Brain microvascular endothelial cell (primary cell): ENCODE measurements around the gene RPL3.

ENCODE experiments used
- DNase-seq: peaks from one replicate; pipeline ENCODE4 v3.0.0-alpha.2; 2020
- H3K27ac ChIP-seq: fragments of 250-450 bp; sonication (Bioruptor Pico); 2 replicates; pipeline ENCODE4 v1.5.1; 2020; ENCODE audit warnings: mild to moderate bottlenecking, moderate library complexity
- H3K27me3 ChIP-seq: fragments of 250-450 bp; sonication (Bioruptor Pico); replicated peaks from 2 replicates; pipeline ENCODE4 v1.5.1; 2020; ENCODE audit warnings: mild to moderate bottlenecking
- H3K36me3 ChIP-seq: fragments of 250-450 bp; sonication (Bioruptor Pico); replicated peaks from 2 replicates; pipeline ENCODE4 v1.5.1; 2020; ENCODE audit warnings: mild to moderate bottlenecking
- H3K4me3 ChIP-seq: 2 replicates; pipeline ENCODE4 v1.5.1; 2011; ENCODE audit warnings: low read depth, mild to moderate bottlenecking, control low read depth, low read length, moderate library complexity
- in situ Hi-C: cut with HindIII; loops from 2 replicates; pipeline ENCODE4 v1.10.0; 2017; ENCODE audit warnings: low sequenced_read_pairs, low pct_ligation_motif_present
- TF ChIP-seq, protein P1 (sequence below): IDR thresholded peaks from 2 replicates; pipeline ENCODE4 v1.5.1; 2011; ENCODE audit warnings: low read depth, mild to moderate bottlenecking, moderate library complexity, low read length, control low read depth, inconsistent platforms; ENCODE audit errors: missing control alignments

The RPL3 gene

DNA sequence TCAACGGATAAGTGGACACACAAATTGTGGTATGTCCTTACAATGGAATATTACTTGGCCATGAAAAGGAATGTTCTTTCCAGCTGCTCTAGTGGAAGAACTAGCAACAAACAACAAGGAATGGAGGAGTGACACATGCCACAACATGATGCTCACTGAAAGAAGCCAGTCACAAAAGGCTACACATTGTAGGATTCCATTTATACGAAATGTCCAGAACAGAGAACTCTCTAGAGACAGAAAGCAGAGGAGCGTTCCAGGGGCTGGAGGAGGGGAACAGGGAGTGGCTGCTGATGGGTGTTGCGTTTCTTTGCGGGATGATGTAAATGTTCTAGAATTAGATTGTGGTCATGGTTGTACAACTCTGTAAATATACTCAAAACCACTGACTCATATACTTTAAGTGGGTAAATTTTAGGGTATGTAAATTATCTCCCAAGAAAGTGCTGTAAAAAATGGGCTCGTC is 42.2 kb downstream of the RPL3 start:
- peak; percentile 59 for DNase-seq
- Histone ChIP-seq H3K27me3 (no peaks in the 10 kb centered on the region), H3K36me3 (no peaks in the 10 kb centered on the region), H3K27ac (no peak overlapping the region), H3K4me3 (no peak overlapping the region)
- TF ChIP-seq, protein P1, sequence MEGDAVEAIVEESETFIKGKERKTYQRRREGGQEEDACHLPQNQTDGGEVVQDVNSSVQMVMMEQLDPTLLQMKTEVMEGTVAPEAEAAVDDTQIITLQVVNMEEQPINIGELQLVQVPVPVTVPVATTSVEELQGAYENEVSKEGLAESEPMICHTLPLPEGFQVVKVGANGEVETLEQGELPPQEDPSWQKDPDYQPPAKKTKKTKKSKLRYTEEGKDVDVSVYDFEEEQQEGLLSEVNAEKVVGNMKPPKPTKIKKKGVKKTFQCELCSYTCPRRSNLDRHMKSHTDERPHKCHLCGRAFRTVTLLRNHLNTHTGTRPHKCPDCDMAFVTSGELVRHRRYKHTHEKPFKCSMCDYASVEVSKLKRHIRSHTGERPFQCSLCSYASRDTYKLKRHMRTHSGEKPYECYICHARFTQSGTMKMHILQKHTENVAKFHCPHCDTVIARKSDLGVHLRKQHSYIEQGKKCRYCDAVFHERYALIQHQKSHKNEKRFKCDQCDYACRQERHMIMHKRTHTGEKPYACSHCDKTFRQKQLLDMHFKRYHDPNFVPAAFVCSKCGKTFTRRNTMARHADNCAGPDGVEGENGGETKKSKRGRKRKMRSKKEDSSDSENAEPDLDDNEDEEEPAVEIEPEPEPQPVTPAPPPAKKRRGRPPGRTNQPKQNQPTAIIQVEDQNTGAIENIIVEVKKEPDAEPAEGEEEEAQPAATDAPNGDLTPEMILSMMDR = no peak
- in situ Hi-C loops = no loop called here

DNA sequence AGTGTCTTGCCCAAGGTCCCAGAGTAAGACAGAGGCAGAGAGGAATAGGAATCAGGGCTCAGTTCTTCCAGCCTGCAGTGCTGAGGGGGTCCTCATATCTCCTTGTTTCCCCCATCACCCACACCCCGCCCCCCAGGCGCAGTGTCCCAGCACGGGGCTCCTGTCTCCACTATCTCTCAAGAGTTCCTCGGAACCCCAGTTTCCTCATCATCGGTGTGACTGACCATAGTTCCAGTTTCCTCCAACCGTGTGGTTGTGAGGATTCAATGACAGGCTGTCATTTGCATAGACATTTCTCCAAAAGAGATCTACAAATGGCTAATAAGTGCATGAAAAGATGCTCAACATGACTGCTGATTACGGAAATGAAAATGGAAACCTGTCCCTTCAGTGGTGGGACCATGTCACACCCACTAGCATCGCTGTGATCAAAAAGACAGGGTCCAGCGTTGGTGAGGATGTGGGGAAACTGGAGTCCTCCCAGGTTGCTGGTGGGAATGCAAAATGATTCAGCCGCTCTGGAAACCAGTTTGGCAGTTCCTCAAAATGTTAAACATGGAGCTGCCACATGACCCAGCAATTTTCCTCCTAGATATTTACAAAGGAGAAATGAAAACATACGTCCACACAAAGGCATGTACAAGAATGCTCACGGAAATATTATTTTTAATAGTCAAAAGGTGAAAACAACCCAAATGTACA is 42.8 kb downstream of the RPL3 start:
- Histone ChIP-seq H3K36me3 (no peaks in the 10 kb centered on the region), H3K27ac (no peak overlapping the region), H3K27me3 (no peaks in the 10 kb centered on the region), H3K4me3 (no peak overlapping the region)
- DNase-seq = no peak
- in situ Hi-C loops = no loop called here
- TF ChIP-seq, protein P1 = no peak

DNA sequence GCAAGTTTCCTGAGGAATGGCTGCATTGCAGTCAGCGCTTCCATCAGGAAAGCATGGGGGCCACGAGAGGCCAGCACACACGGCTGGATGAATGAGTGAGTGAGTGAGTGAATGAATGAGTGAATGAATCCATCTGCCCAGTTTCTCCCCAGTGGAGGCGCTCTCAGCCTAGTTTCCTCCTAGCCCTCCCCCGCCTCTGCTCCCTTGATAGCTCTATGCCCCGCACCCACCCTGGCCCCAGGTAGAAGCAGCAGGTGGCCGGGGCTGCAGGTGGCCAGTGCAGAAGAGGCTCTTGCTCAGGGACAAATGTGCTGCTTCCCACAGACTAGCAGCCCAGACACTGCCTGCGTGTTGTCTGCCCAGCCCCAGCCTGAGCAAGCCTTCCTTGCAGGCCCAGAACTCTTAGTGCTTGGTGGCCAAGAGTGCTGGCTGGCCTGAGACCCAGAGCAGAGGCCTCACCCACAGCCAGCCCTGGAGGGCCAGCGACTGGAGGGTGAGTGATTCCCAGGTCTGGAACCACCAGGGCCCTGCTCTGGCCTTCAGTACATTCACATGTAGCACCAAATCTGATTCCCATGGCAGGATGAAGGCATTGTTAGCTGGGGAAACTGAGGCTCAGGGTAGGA is 43.5 kb downstream of the RPL3 start:
- no peak for DNase-seq
- Histone ChIP-seq H3K27ac (no peak overlapping the region), H3K36me3 (no peaks in the 10 kb centered on the region), H3K4me3 (no peak overlapping the region), H3K27me3 (no peaks in the 10 kb centered on the region)
- in situ Hi-C loops = no loop called here
- TF ChIP-seq, protein P1 = no peak

DNA sequence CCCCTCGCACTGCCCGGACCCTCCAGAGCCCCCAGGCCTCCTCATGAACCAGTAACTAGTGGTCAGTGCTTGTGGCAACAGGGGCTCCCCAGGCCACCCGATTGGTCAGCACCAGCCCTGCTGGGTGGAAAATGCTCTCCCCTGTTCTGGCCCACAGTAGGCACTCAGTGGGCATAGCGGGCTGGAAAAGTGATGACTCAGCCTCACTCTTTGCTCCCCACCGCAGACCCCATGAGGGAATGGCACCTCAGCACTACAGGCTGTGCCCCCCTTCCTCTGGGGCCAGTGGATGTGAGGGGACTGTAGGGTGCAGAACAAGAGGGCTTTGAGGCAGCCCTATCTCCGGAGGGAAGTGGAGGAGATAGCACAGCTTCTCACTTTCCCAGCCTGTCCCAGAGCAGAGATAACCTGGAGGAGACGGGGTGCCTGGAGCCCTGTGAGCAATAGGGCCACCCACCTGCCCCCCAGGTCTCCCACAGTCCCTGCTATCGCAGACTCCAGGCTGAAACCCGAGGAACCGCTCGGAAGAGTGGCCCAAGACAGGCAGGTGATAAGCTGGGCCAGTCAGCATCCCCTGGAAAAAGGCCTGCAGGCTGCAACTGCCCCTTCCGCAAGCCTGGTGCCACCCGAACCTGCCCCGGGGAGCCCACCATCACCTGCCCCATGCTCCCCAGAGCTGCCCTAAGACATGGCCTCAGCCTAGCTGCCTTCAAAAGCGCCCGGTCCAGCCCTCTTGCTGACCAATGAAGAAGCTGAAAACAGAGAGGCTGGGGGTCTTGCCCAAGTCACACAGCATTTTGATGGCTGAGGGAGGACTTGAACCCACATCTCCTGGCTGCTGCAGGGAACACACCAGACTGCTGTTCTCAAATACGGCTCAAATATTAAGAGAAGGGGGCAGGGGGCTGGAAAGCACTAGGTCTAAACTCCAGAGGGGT is 45.2 kb downstream of the RPL3 start:
- no peak overlapping the region for H3K4me3 ChIP-seq
- no peak for DNase-seq
- in situ Hi-C loops = no loop called here
- TF ChIP-seq, protein P1 = no peak
- H3K27me3 ChIP-seq = no peaks in the 10 kb centered on the region
- H3K36me3 ChIP-seq = no peaks in the 10 kb centered on the region
- no peak overlapping the region for H3K27ac ChIP-seq

DNA sequence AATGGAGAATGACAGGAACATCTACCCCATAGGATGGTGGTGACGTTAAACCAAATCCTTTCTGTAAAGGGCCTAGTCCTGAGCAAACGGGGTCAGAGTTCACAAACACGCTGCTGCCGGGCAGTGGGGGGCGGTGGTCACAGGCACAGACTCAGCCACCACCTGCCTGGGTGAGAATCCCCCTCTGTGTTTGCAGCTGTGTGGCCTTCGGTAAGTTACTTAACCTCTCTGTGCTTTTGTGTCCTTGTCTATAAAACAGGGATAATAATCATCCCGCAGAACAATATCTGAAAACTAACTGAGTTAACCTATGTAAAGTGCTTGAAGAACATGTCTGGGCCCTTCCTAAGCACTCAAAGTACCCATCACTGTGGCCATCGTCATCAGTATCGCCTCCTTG is 48.6 kb downstream of the RPL3 start:
- TF ChIP-seq, protein P1 = no peak
- DNase-seq = no peak
- in situ Hi-C loops = no loop called here
- Histone ChIP-seq H3K27me3 (no peaks in the 10 kb centered on the region), H3K36me3 (no peaks in the 10 kb centered on the region), H3K27ac (no peak overlapping the region), H3K4me3 (no peak overlapping the region)
